Measurements from ENCODE around the gene AEBP2.
"Not testable (repeated sequence)": the region's sequence is repeated elsewhere in the genome, so short reads cannot be mapped to it uniquely, and the experiment has no call there.

Gene AEBP2

GRCh38 chr12:19453961-19454360 lies 14.7 kb downstream of the AEBP2 start:
- FAIRE-seq (no peak), DNase-seq (ENCODE audit: low spot score) (no peak)

- no peak for DNase-seq (ENCODE audit: low spot score)
- FAIRE-seq, result no peak
Measured at GRCh38 chr12:19454837-19455236, 15.5 kb downstream of the AEBP2 start.

- FAIRE-seq (no peak), DNase-seq (ENCODE audit: low spot score) (no peak)
Measured at GRCh38 chr12:19456176-19456575, 16.9 kb downstream of the AEBP2 start.

GRCh38 chr12:19457561-19457960 lies 18.3 kb downstream of the AEBP2 start:
- FAIRE-seq (no peak), DNase-seq (ENCODE audit: low spot score) (no peak)

GRCh38 chr12:19458733-19459132 lies 19.4 kb downstream of the AEBP2 start:
- DNase-seq (ENCODE audit: low spot score) (no peak), FAIRE-seq (no peak)

- no peak for DNase-seq (ENCODE audit: low spot score)
- no peak for FAIRE-seq
Measured at GRCh38 chr12:19461999-19462398, 22.7 kb downstream of the AEBP2 start.

- FAIRE-seq (no peak), DNase-seq (ENCODE audit: low spot score) (no peak)
Measured at GRCh38 chr12:19462406-19462805, 23.1 kb downstream of the AEBP2 start.

GRCh38 chr12:19464192-19464580 lies 24.9 kb downstream of the AEBP2 start:
- DNase-seq (ENCODE audit: low spot score), result no peak
- no peak for FAIRE-seq

GRCh38 chr12:19465711-19466110 lies 26.4 kb downstream of the AEBP2 start:
- DNase-seq (ENCODE audit: low spot score) (no peak), FAIRE-seq (no peak)

GRCh38 chr12:19474147-19474546 lies 34.9 kb downstream of the AEBP2 start:
- DNase-seq (ENCODE audit: low spot score), result no peak
- no peak for FAIRE-seq

- not testable (repeated sequence) for FAIRE-seq; DNase-seq (ENCODE audit: low spot score)
Measured at GRCh38 chr12:19475884-19476505, 36.7 kb downstream of the AEBP2 start.

- no peak for FAIRE-seq
Measured at GRCh38 chr12:19477071-19477470, 37.8 kb downstream of the AEBP2 start.

GRCh38 chr12:19480459-19480858 lies 41.2 kb downstream of the AEBP2 start:
- no peak for FAIRE-seq
- no peak for DNase-seq (ENCODE audit: low spot score)

More at GRCh38 chr12:19477071-19477470, 37.8 kb downstream of the AEBP2 start:
- DNase-seq (ENCODE audit: low spot score), result no peak

- FAIRE-seq (no peak), DNase-seq (ENCODE audit: low spot score) (no peak)
Measured at GRCh38 chr12:19482036-19482435, 42.7 kb downstream of the AEBP2 start.

GRCh38 chr12:19482551-19483109 lies 43.3 kb downstream of the AEBP2 start:
- DNase-seq (ENCODE audit: low spot score) (no peak), FAIRE-seq (no peak)

- DNase-seq (ENCODE audit: low spot score), result no peak
- FAIRE-seq, result no peak
Measured at GRCh38 chr12:19483727-19484126, 44.4 kb downstream of the AEBP2 start.

- DNase-seq (ENCODE audit: low spot score) (no peak), FAIRE-seq (no peak)
Measured at GRCh38 chr12:19484738-19485137, 45.4 kb downstream of the AEBP2 start.

GRCh38 chr12:19485240-19485639 lies 45.9 kb downstream of the AEBP2 start:
- FAIRE-seq (no peak), DNase-seq (ENCODE audit: low spot score) (no peak)

- DNase-seq (ENCODE audit: low spot score) (no peak), FAIRE-seq (no peak)
Measured at GRCh38 chr12:19489168-19489567, 49.9 kb downstream of the AEBP2 start.

GRCh38 chr12:19490908-19491307 lies 51.6 kb downstream of the AEBP2 start:
- no peak for FAIRE-seq
- DNase-seq (ENCODE audit: low spot score), result no peak

- FAIRE-seq, result no peak
- DNase-seq (ENCODE audit: low spot score), result no peak
Measured at GRCh38 chr12:19491863-19492262, 52.6 kb downstream of the AEBP2 start.

- DNase-seq (ENCODE audit: low spot score), result no peak
- FAIRE-seq, result no peak
Measured at GRCh38 chr12:19496219-19496878, 57.1 kb downstream of the AEBP2 start.

- FAIRE-seq (no peak), DNase-seq (ENCODE audit: low spot score) (no peak)
Measured at GRCh38 chr12:19498099-19498498, 58.8 kb downstream of the AEBP2 start.
